ENCODE results near the gene EP400.
"Not testable (repeated sequence)": the region's sequence is repeated elsewhere in the genome, so short reads cannot be mapped to it uniquely, and the experiment has no call there.

GRCh38 chr12:132047630-132048029 is 97.9 kb downstream of the EP400 start:
- not testable (repeated sequence) for TF ChIP-seq CTCF (IDR thresholded peaks at IDR 0.05); ZFX (IDR thresholded peaks at IDR 0.05; ENCODE audit: borderline replicate concordance)
